ENCODE measurements around the gene PRPF38B. TPM values are rescaled to one million over a fixed set of nuclear protein-coding genes. Genes with fewer than 3 reads are reported as not detected.
A peak's percentile ranks its signal among the peaks of the same experiment; 100 is the strongest.
"Not testable (repeated sequence)": the region's sequence is repeated elsewhere in the genome, so short reads cannot be mapped to it uniquely, and the experiment has no call there.

Gene PRPF38B
- total RNA-seq, 2 donors from 2014 or later = 76.3 to 104 TPM

- no peak for ATAC-seq
- Mint-ChIP-seq H3K4me1 (ENCODE audit: low read depth in 2 of 2) (peaks cover 18% of the 10 kb centered on the region in 2 donors), H3K36me3 (no peaks in the 10 kb centered on the region), H3K27me3 (no peaks in the 10 kb centered on the region), H3K27ac (peak overlapping the region in 1 of 2 donors; percentile 26), H3K9me3 (no peaks in the 10 kb centered on the region), H3K4me3 (no peak overlapping the region)
- DNase-seq (ENCODE audit: low spot score) = no peak
Observed at GRCh38 chr1:108665067-108665466, 27.0 kb upstream of the PRPF38B start.

DNA sequence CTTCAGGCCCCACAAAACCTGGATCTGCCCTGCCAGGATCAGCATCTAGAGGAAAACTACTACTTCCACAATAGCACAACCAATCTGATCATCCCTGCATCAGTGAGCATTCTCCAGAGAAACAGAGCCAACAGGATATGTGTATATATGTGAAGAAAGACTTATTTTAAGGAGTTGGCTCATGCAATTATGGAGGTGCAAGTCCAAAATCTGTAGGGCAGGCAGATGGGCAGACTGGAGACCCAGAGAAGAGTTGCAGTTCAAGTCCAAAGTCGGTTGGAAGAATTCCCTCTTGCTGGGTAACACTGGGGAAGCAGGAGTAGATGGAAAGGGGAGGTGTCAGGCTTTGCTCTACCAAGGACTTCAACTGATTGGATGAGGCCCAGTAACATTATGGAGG, 26.3 kb upstream of the PRPF38B start:
- Mint-ChIP-seq H3K36me3 (no peaks in the 10 kb centered on the region), H3K27me3 (no peaks in the 10 kb centered on the region), H3K4me1 (ENCODE audit: low read depth in 2 of 2) (peaks cover 15 to 16% of the 10 kb centered on the region in 2 donors), H3K9me3 (no peaks in the 10 kb centered on the region), H3K27ac (no peak overlapping the region), H3K4me3 (no peak overlapping the region)
- ATAC-seq (no peak), DNase-seq (ENCODE audit: low spot score) (no peak)

- not testable (repeated sequence) for ATAC-seq; H3K36me3 Mint-ChIP-seq; H3K4me3 Mint-ChIP-seq; H3K27me3 Mint-ChIP-seq; DNase-seq (ENCODE audit: low spot score); H3K9me3 Mint-ChIP-seq; H3K27ac Mint-ChIP-seq
- H3K4me1 Mint-ChIP-seq (ENCODE audit: low read depth in 2 of 2) = peaks cover 28 to 29% of the 10 kb centered on the region in 2 donors
Observed at GRCh38 chr1:108667422-108667821, 24.7 kb upstream of the PRPF38B start.

GRCh38 chr1:108668777-108669176, 23.3 kb upstream of the PRPF38B start:
- Mint-ChIP-seq H3K36me3 (no peaks in the 10 kb centered on the region), H3K27ac (peak overlapping the region in 1 of 2 donors; percentile 8), H3K4me3 (no peak overlapping the region), H3K27me3 (no peaks in the 10 kb centered on the region), H3K4me1 (ENCODE audit: low read depth in 2 of 2) (peaks cover 21% of the 10 kb centered on the region in 2 donors), H3K9me3 (no peaks in the 10 kb centered on the region)
- ATAC-seq (no peak), DNase-seq (ENCODE audit: low spot score) (no peak)

- DNase-seq (ENCODE audit: low spot score) (no peak), ATAC-seq (no peak)
- peak overlapping the region in 1 of 2 donors; percentile 90 for H3K27ac Mint-ChIP-seq
- H3K4me3 Mint-ChIP-seq = no peak overlapping the region
- H3K4me1 Mint-ChIP-seq (ENCODE audit: low read depth in 2 of 2) = peaks cover 21% of the 10 kb centered on the region in 2 donors
- no peaks in the 10 kb centered on the region for H3K9me3 Mint-ChIP-seq
- no peaks in the 10 kb centered on the region for H3K36me3 Mint-ChIP-seq
- H3K27me3 Mint-ChIP-seq = no peaks in the 10 kb centered on the region
Observed at GRCh38 chr1:108669679-108670078, 22.4 kb upstream of the PRPF38B start.

- ATAC-seq (no peak), DNase-seq (ENCODE audit: low spot score) (no peak)
- no peak overlapping the region for H3K4me3 Mint-ChIP-seq
- peak overlapping the region in 1 of 2 donors; percentile 90 for H3K27ac Mint-ChIP-seq
- no peaks in the 10 kb centered on the region for H3K36me3 Mint-ChIP-seq
- no peaks in the 10 kb centered on the region for H3K9me3 Mint-ChIP-seq
- H3K4me1 Mint-ChIP-seq (ENCODE audit: low read depth in 2 of 2) = peaks cover 21% of the 10 kb centered on the region in 2 donors
- H3K27me3 Mint-ChIP-seq = no peaks in the 10 kb centered on the region
Observed at GRCh38 chr1:108670131-108670773, 21.9 kb upstream of the PRPF38B start.

GRCh38 chr1:108671143-108671542, 21.0 kb upstream of the PRPF38B start:
- Mint-ChIP-seq H3K4me3 (peak overlapping the region; percentile 28), H3K27me3 (no peaks in the 10 kb centered on the region), H3K36me3 (no peaks in the 10 kb centered on the region), H3K27ac (peak overlapping the region; percentile 67 to 90), H3K4me1 (ENCODE audit: low read depth in 2 of 2) (peaks cover 21% of the 10 kb centered on the region in 2 donors), H3K9me3 (no peaks in the 10 kb centered on the region)
- DNase-seq (ENCODE audit: low spot score) = no peak
- ATAC-seq = peak in 1 of 2 donors; percentile 56

- no peak overlapping the region for H3K27ac Mint-ChIP-seq
- H3K27me3 Mint-ChIP-seq = no peaks in the 10 kb centered on the region
- H3K9me3 Mint-ChIP-seq = no peaks in the 10 kb centered on the region
- H3K36me3 Mint-ChIP-seq = no peaks in the 10 kb centered on the region
- ATAC-seq (no peak), DNase-seq (ENCODE audit: low spot score) (no peak)
- H3K4me3 Mint-ChIP-seq = no peak overlapping the region
- peaks cover 7 to 9% of the 10 kb centered on the region in 2 donors for H3K4me1 Mint-ChIP-seq (ENCODE audit: low read depth in 2 of 2)
Observed at GRCh38 chr1:108678706-108679105, 13.4 kb upstream of the PRPF38B start.

GRCh38 chr1:108679586-108680213, 12.4 kb upstream of the PRPF38B start:
- H3K4me1 Mint-ChIP-seq (ENCODE audit: low read depth in 2 of 2) = peaks cover 7 to 9% of the 10 kb centered on the region in 2 donors
- no peaks in the 10 kb centered on the region for H3K9me3 Mint-ChIP-seq
- no peaks in the 10 kb centered on the region for H3K27me3 Mint-ChIP-seq
- peak overlapping the region; percentile 66 to 84 for H3K27ac Mint-ChIP-seq
- DNase-seq (ENCODE audit: low spot score) (no peak), ATAC-seq (peak in 1 of 2 donors; percentile 33)
- no peaks in the 10 kb centered on the region for H3K36me3 Mint-ChIP-seq
- H3K4me3 Mint-ChIP-seq = peak overlapping the region; percentile 67

DNA sequence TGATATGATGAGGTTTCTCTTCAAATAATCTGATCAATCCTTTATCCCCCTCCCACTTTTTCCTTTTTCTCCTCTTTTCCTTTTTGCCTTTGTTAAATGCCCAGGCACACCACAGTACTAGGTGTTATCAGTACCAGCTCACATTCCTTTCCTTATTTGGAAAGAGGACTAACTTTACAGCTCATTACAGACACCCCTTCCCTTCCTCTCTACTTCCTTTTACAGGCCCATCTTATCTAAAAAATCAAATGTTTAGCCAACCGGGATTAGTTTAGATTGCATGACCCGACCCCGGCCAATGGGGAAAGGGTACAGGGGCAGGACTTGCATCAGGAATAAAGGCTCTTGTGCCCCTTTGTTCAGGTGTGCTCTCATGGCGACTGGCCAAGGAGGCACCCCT, 10.4 kb upstream of the PRPF38B start:
- not testable (repeated sequence) for H3K4me1 Mint-ChIP-seq (ENCODE audit: low read depth in 2 of 2); ATAC-seq; H3K9me3 Mint-ChIP-seq; H3K36me3 Mint-ChIP-seq; H3K27me3 Mint-ChIP-seq; H3K4me3 Mint-ChIP-seq; DNase-seq (ENCODE audit: low spot score)
- peak overlapping the region in 1 of 2 donors; percentile 63 for H3K27ac Mint-ChIP-seq

DNA sequence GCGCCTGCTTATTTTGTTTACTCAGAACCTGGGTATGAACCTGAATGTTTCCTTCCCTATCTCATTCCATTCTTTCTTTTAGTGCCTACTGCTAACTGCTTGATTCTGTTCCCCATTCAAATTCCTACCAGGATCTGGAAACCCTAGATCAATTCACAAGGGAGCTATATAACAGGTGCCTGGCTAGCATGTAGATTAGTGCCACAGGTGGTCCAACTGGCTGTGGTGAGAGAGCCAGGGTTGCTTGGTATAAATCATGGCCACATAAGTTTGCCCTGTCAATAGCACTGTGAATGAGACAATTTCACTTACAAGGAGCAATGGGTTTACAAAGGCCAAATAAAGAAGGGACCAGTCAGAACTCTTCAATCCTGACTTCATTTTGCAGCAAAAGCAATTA, 6.6 kb upstream of the PRPF38B start:
- peaks cover 6 to 7% of the 10 kb centered on the region in 2 donors for H3K4me1 Mint-ChIP-seq (ENCODE audit: low read depth in 2 of 2)
- no peaks in the 10 kb centered on the region for H3K36me3 Mint-ChIP-seq

GRCh38 chr1:108686614-108687313, 5.3 kb upstream of the PRPF38B start:
- Mint-ChIP-seq H3K4me1 (ENCODE audit: low read depth in 2 of 2) (peaks cover 14 to 20% of the 10 kb centered on the region in 2 donors), H3K27ac (peak overlapping the region in 1 of 2 donors; percentile 50), H3K9me3 (no peaks in the 10 kb centered on the region), H3K36me3 (no peaks in the 10 kb centered on the region), H3K4me3 (no peak overlapping the region), H3K27me3 (no peaks in the 10 kb centered on the region)
- DNase-seq (ENCODE audit: low spot score) = no peak
- no peak for ATAC-seq

More for the DNA sequence above, 6.6 kb upstream of the PRPF38B start:
- Mint-ChIP-seq H3K9me3 (no peaks in the 10 kb centered on the region), H3K27ac (no peak overlapping the region), H3K4me3 (no peak overlapping the region), H3K27me3 (no peaks in the 10 kb centered on the region)
- no peak for DNase-seq (ENCODE audit: low spot score)
- ATAC-seq = no peak

GRCh38 chr1:108691128-108691941, 775 bp upstream of the PRPF38B start:
- peaks cover 31 to 39% of the 10 kb centered on the region in 2 donors for H3K4me1 Mint-ChIP-seq (ENCODE audit: low read depth in 2 of 2)
- H3K27me3 Mint-ChIP-seq = no peaks in the 10 kb centered on the region
- ATAC-seq (no peak), DNase-seq (ENCODE audit: low spot score) (no peak)
- H3K4me3 Mint-ChIP-seq = peak overlapping the region; percentile 93
- H3K36me3 Mint-ChIP-seq = peaks cover 27% of the 10 kb centered on the region
- no peaks in the 10 kb centered on the region for H3K9me3 Mint-ChIP-seq
- peak overlapping the region; percentile 96 to 99 for H3K27ac Mint-ChIP-seq

All from natural killer cell treated with Interleukin-12 subunit alpha and Interleukin-12 subunit beta and Interleukin-15 and Interleukin-18, amount 100 ng/mL, for 72 hours (primary cell).